ENCODE measurements around the gene PPP4R4. TPM values are rescaled to one million over a fixed set of nuclear protein-coding genes. Genes with fewer than 3 reads are reported as not detected.

PPP4R4 gene
- total RNA-seq, 2 donors from 2014 or later: 4.6 to 8.4 TPM

- no peak overlapping the region for H3K9ac ChIP-seq (ENCODE audit: extremely low read depth, low read length, poor library complexity, severe bottlenecking)
- no peaks in the 10 kb centered on the region for H3K27me3 ChIP-seq (ENCODE audit: control insufficient read depth, insufficient read depth, low read length, poor library complexity, severe bottlenecking)
- H3K9me3 ChIP-seq (ENCODE audit: control insufficient read depth, low read length): no peaks in the 10 kb centered on the region
- no peak for TF ChIP-seq CTCF (conservative IDR thresholded peaks at IDR 0.05)
- no peaks in the 10 kb centered on the region for H3K36me3 Mint-ChIP-seq (ENCODE audit: low read depth)
- H3K4me1 Mint-ChIP-seq: peaks cover 9% of the 10 kb centered on the region
- H3K9me3 Mint-ChIP-seq: no peaks in the 10 kb centered on the region
- no peak overlapping the region for H3K27ac ChIP-seq (ENCODE audit: low read depth, low read length)
- H3K4me3 Mint-ChIP-seq: no peak overlapping the region
- no peak for DNase-seq
- no peak overlapping the region for H3K27ac Mint-ChIP-seq
- H3K27me3 Mint-ChIP-seq (ENCODE audit: insufficient read depth): peaks cover 12% of the 10 kb centered on the region
- H3K36me3 ChIP-seq (ENCODE audit: control insufficient read depth, insufficient read depth, low read length): no peaks in the 10 kb centered on the region
- H3K4me1 ChIP-seq (ENCODE audit: control insufficient read depth, insufficient read depth, low read length): no peaks in the 10 kb centered on the region
- WGBS, 2 experiments (ENCODE audit: insufficient coverage in 1 of 2, insufficient read length in 1 of 2): 62 to 85% methylated on average over 2 of the region's 2 CpGs
- no peak overlapping the region for H3K4me3 ChIP-seq (ENCODE audit: low read length)
Measured at GRCh38 chr14:94161981-94162380, 12.1 kb upstream of the PPP4R4 start.

GRCh38 chr14:94162466-94162865 lies 11.7 kb upstream of the PPP4R4 start:
- no peaks in the 10 kb centered on the region for H3K36me3 Mint-ChIP-seq (ENCODE audit: low read depth)

GRCh38 chr14:94163796-94164195 lies 10.3 kb upstream of the PPP4R4 start:
- no peak overlapping the region for H3K27ac Mint-ChIP-seq
- no peak overlapping the region for H3K27ac ChIP-seq (ENCODE audit: low read depth, low read length)
- no peak overlapping the region for H3K4me3 Mint-ChIP-seq
- no peaks in the 10 kb centered on the region for H3K27me3 ChIP-seq (ENCODE audit: control insufficient read depth, insufficient read depth, low read length, poor library complexity, severe bottlenecking)
- H3K9me3 ChIP-seq (ENCODE audit: control insufficient read depth, low read length): peaks cover 2% of the 10 kb centered on the region
- H3K4me3 ChIP-seq (ENCODE audit: low read length): no peak overlapping the region
- no peaks in the 10 kb centered on the region for H3K36me3 ChIP-seq (ENCODE audit: control insufficient read depth, insufficient read depth, low read length)
- no peaks in the 10 kb centered on the region for H3K36me3 Mint-ChIP-seq (ENCODE audit: low read depth)
- no peak for TF ChIP-seq CTCF (conservative IDR thresholded peaks at IDR 0.05)
- peaks cover 9% of the 10 kb centered on the region for H3K4me1 Mint-ChIP-seq
- WGBS, 2 experiments (ENCODE audit: insufficient coverage in 1 of 2, insufficient read length in 1 of 2): 62 to 69% methylated on average over 5 of the region's 5 CpGs
- peaks cover 9% of the 10 kb centered on the region for H3K27me3 Mint-ChIP-seq (ENCODE audit: insufficient read depth)
- no peaks in the 10 kb centered on the region for H3K9me3 Mint-ChIP-seq
- H3K9ac ChIP-seq (ENCODE audit: extremely low read depth, low read length, poor library complexity, severe bottlenecking): no peak overlapping the region
- no peaks in the 10 kb centered on the region for H3K4me1 ChIP-seq (ENCODE audit: control insufficient read depth, insufficient read depth, low read length)
- peak; percentile 57 for DNase-seq

More at GRCh38 chr14:94162466-94162865, 11.7 kb upstream of the PPP4R4 start:
- WGBS, 2 experiments (ENCODE audit: insufficient coverage in 1 of 2, insufficient read length in 1 of 2): 80 to 92% methylated on average over 1 to 5 of the region's 5 CpGs
- no peak overlapping the region for H3K9ac ChIP-seq (ENCODE audit: extremely low read depth, low read length, poor library complexity, severe bottlenecking)
- no peaks in the 10 kb centered on the region for H3K36me3 ChIP-seq (ENCODE audit: control insufficient read depth, insufficient read depth, low read length)
- DNase-seq: no peak
- H3K4me3 ChIP-seq (ENCODE audit: low read length): no peak overlapping the region
- Mint-ChIP-seq H3K9me3 (no peaks in the 10 kb centered on the region), H3K27me3 (ENCODE audit: insufficient read depth) (peaks cover 12% of the 10 kb centered on the region), H3K27ac (no peak overlapping the region), H3K4me1 (peaks cover 9% of the 10 kb centered on the region), H3K4me3 (no peak overlapping the region)
- H3K27ac ChIP-seq (ENCODE audit: low read depth, low read length): no peak overlapping the region
- H3K9me3 ChIP-seq (ENCODE audit: control insufficient read depth, low read length): no peaks in the 10 kb centered on the region
- H3K4me1 ChIP-seq (ENCODE audit: control insufficient read depth, insufficient read depth, low read length): no peaks in the 10 kb centered on the region
- TF ChIP-seq CTCF (conservative IDR thresholded peaks at IDR 0.05): no peak
- H3K27me3 ChIP-seq (ENCODE audit: control insufficient read depth, insufficient read depth, low read length, poor library complexity, severe bottlenecking): no peaks in the 10 kb centered on the region

All from endodermal cell (in vitro differentiated cells).